Measurements from ENCODE around the gene TMEM119. TPM values are rescaled to one million over a fixed set of nuclear protein-coding genes. Genes with fewer than 3 reads are reported as not detected.

TMEM119 gene
- total and polyA plus RNA-seq, 9 of the 15 experiments (the other 6 are each of a cell fraction or from before 2014, with no cell fraction given): 0.18 TPM; not detected in 8

DNA sequence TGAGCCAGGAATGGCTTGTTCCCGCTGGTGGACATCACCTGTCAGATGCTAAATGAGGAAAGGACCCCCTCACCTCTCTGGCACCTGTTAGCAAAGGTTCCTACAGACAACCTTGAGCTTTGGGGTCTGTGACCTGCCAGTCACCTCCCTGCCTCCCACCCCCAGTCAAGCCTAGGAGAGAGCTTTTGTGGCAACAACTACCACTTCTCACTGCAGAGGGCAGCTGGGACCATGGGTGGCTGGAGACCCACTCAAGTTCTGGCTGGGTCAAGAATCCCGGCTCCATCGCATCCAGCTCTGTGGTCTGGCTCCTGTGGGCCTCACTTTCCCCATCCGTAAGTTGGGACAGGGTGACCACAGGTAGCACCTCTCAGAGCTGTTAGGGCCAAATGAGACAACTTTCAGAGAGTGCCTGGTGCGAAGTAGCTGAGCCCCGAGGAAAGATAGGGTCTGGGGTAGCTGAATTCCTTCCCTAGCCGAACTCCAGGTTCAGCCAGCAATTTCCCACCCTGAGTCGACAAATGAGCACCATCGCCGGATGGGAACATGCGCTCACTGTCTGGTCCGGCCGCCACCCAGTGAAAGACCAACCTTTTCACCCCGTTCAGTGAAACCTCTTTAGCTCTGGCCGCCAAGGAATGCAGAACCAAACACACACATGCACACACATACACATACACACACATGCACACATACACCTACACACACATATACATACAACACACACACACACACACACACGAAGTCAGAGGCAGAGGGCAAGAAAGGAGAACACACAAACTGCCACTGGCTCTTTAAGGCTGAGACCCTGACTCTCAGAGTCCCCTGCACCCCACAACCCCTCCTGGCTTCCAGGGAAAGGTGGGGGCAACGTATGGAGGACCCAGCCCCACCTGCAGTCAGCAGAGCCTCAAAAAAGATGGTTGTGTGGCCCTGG is 1.9 kb downstream of the TMEM119 start:
- no peak for ATAC-seq
- no peak for DNase-seq (ENCODE audit: extremely low read depth in 1 of 4, low spot score in 3 of 4)
- Histone ChIP-seq H3K27me3 (ENCODE audit: control insufficient read depth in 2 of 2, insufficient read depth in 2 of 2, low read length in 2 of 2) (peaks cover 0 to 5% of the 10 kb centered on the region in 2 experiments; a peak in 1 of 5 replicates), H3K4me1 (replicated peaks in 1 of 2; ENCODE audit: control insufficient read depth in 2 of 2, insufficient read depth in 2 of 2, low read length in 2 of 2) (peaks cover 0 to 28% of the 10 kb centered on the region in 2 experiments; a peak in 3 of 5 replicates), H3K36me3 (ENCODE audit: control insufficient read depth, insufficient read depth, low read length) (no peaks in the 10 kb centered on the region), H3K4me3 (no peak overlapping the region), H3K4me2 (ENCODE audit: insufficient read depth, low read length) (no peak overlapping the region), H3K9me3 (replicated peaks; ENCODE audit: control insufficient read depth, insufficient read depth, low read depth, low read length) (no peaks in the 10 kb centered on the region), H3K79me2 (ENCODE audit: control insufficient read depth, insufficient read depth, low read length) (no peaks in the 10 kb centered on the region), H3K9ac (ENCODE audit: insufficient read depth in 1 of 2, low read depth in 2 of 2, low read length in 2 of 2) (peak overlapping the region in 1 of 2 experiments; percentile 64; a peak in 1 of 4 replicates), H3K9me1 (ENCODE audit: control insufficient read depth, insufficient read depth, low read length) (peaks cover 6% of the 10 kb centered on the region), H2AFZ (ENCODE audit: low read depth, low read length) (no peak overlapping the region), H4K20me1 (replicated peaks; ENCODE audit: control insufficient read depth, insufficient read depth, low read length) (peaks cover 6% of the 10 kb centered on the region; the same call in 1 of the 2 replicates), H3K27ac (ENCODE audit: extremely low read depth, low read depth, low read length) (no peak overlapping the region)
- POLR2A ChIA-PET: interaction anchor here (0.6 to 1.1 kb wide), 4 partner anchors 9 to 1297 kb away, joined by 3 to 6 read pairs (median 4); partner anchors contain the start of gene SART3
- in situ Hi-C loops (cut with MboI): no loop called here
- FAIRE-seq: no peak
- WGBS (ENCODE audit: insufficient coverage, low coverage, missing lambda C conversion rate): 46% methylated on average over 16 of the region's 17 CpGs
- intact Hi-C loops (cut with micrococcal nuclease): no loop called here
- TF ChIP-seq FOXA1 (IDR thresholded peaks at IDR 0.05; ENCODE audit: borderline replicate concordance): no peak
- TF ChIP-seq, protein P1, sequence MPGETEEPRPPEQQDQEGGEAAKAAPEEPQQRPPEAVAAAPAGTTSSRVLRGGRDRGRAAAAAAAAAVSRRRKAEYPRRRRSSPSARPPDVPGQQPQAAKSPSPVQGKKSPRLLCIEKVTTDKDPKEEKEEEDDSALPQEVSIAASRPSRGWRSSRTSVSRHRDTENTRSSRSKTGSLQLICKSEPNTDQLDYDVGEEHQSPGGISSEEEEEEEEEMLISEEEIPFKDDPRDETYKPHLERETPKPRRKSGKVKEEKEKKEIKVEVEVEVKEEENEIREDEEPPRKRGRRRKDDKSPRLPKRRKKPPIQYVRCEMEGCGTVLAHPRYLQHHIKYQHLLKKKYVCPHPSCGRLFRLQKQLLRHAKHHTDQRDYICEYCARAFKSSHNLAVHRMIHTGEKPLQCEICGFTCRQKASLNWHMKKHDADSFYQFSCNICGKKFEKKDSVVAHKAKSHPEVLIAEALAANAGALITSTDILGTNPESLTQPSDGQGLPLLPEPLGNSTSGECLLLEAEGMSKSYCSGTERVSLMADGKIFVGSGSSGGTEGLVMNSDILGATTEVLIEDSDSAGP (CRISPR knock-in tag; IDR thresholded peaks at IDR 0.05): 0 out of 2 replicates have a peak, but pooled peaks have one; percentile 53
- CTCF ChIA-PET (ENCODE audit: low intra/inter-chr PET ratio): no interaction called here
- no TSS peak for BruUV-seq (replicated peaks)
